SW480 (cell line): ENCODE data around the gene GDPD1.
"Not testable (repeated sequence)": the region's sequence is repeated elsewhere in the genome, so short reads cannot be mapped to it uniquely, and the experiment has no call there.

Experiments used
- DNase-seq: peaks from one replicate; pipeline ENCODE4 v3.0.0-alpha.2; 2016; ENCODE audit warnings: low spot score

GDPD1 gene

GRCh38 chr17:59220328-59221158 is at the start of gene GDPD1:
TSS of gene GDPD1 (plus strand) at chr17:59220511. CDS start at chr17:59220610, 99 bp downstream.
- DNase-seq = peak; percentile 94

- DNase-seq = no peak
Observed at GRCh38 chr17:59172436-59173004, 47.8 kb upstream of the GDPD1 start.

- no peak for DNase-seq
Observed at GRCh38 chr17:59174671-59175070, 45.6 kb upstream of the GDPD1 start.

DNA sequence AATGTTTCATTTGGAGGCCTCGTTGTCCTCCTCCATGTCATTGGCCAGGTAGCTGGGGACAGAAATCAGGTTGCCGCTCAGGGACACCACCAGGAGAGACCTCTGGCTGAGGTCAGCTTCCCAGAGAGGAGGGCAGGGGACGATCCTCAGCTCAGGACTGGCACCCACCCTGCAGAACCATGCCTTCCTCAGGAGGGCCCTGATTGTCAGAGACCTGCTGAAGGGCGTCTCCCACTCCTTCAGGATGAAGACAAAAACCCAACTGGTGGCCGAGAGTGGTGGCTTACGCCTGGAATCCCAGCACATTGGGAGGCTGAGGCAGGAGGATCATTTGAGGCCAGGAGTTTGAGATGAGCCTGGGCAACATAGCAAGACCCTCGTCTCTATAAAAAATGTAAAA is 45.2 kb upstream of the GDPD1 start:
- no peak for DNase-seq

GRCh38 chr17:59178266-59178985 is 41.9 kb upstream of the GDPD1 start:
- no peak for DNase-seq

DNA sequence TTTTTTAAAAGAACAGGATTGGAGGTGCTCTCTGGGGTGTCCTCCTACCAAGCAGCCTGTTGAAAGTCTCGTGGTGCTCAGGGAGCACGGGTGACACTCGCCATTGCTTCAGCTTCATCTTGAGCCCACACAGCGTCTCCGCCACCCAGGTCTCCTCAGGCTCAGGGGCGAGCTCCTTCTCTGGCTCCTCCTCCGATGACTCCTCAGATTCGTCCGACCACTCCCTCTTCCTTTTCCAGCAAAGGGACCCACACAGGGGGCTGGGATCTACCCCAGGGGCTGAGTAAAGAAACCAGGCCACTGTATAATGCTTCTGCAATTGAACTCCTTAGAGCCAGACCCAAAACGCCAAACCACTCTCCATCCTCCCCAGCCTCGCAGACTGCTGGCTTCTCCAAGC is 40.7 kb upstream of the GDPD1 start:
- DNase-seq = not testable (repeated sequence)

- no peak for DNase-seq
Observed at GRCh38 chr17:59180626-59181025, 39.7 kb upstream of the GDPD1 start.

DNA sequence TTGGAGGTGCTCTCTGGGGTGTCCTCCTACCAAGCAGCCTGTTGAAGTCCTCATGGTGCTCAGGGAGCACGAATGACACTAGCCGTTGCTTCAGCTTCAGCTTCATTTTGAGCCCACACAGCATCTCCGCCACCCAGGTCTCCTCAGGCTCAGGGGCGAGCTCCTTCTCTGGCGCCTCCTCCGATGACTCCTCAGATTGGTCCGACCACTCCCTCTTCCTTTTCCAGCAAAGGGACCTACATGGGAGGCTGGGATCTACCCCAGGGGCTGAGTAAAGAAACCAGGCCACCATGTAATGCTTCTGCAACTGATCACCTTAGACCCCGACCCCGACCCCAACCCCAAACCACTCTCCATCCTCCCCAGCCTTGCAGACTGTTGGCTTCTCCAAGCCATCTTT is 38.8 kb upstream of the GDPD1 start:
- DNase-seq = no peak

- DNase-seq = no peak
Observed at GRCh38 chr17:59185997-59186396, 34.3 kb upstream of the GDPD1 start.

DNA sequence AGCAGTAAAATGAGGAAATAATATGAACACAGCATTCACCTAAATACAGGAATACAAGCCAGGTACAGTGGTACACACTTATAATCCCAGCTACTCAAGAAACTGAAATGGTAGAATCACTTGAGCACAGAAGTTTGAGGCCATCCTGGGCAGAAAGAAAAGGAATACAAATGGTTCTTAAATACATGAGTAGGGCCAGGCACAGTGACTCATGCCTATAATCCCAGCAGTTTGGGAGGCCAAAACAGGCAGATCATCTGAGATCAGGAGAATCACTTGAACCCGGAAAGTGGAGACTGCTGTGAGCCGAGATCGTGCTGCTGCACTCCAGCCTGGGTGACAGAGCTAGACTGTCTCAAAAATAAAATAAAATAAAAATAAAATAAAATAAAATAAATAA is 33.5 kb upstream of the GDPD1 start:
- no peak for DNase-seq

GRCh38 chr17:59190806-59191205 is 29.5 kb upstream of the GDPD1 start:
- no peak for DNase-seq

- no peak for DNase-seq
Observed at GRCh38 chr17:59193336-59193862, 26.9 kb upstream of the GDPD1 start.

DNA sequence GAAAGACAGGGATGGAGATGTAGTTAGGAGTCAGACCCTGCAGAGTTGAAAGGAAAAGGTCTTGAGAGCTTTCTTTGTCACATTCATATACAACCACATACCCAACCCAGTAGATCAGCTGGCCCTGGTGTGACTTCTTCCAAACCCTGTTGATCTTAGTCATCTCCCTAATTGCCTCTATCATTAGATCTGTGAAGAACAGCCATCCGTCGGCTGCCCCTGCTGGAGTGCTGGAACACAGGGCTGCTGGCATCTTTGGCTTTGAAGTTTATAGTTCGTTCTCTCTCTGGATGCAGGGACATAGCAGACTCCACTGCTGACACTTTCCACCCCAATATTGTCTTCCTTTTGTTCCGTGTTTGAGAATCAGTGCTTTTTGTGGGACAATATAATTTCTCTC is 20.9 kb upstream of the GDPD1 start:
- DNase-seq = no peak

DNA sequence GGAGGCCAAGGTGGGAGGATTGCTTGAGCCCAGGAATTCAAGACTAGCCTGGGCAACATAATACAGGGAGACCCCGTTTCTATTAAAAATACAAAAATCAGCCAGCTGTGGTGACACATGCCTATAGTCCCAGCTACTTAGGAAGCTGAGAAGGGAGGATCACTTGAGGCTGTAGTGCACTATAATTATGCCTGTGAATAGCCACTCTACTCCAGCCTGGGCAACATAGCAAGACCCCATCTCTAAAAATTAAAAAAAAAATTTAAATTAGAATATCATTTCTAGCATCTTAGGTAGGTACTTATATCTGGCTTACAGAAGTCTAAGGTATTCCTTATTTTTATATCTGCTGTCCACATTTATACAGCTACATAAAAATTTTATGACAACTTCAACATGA is 18.0 kb upstream of the GDPD1 start:
- DNase-seq = no peak

DNA sequence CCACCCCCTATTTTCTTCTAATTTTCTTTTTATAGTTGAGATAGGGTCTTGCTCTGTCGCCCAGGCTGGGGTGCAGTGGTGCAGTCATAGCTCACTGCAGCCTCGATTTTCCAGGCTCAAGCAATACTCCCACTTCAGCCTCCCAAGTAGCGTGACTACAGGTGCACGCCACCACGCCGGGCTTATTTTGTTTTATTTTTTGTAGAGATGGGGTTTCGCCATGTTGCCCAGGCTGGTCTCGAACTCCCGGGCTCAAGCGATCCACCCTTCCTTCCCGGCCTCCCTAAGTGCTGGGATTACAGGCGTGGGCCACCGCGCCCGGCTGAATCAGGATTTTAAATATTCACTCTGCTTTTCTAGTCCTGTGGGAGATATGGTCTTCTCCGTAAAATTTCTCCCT is 941 bp upstream of the GDPD1 start:
- DNase-seq = no peak

DNA sequence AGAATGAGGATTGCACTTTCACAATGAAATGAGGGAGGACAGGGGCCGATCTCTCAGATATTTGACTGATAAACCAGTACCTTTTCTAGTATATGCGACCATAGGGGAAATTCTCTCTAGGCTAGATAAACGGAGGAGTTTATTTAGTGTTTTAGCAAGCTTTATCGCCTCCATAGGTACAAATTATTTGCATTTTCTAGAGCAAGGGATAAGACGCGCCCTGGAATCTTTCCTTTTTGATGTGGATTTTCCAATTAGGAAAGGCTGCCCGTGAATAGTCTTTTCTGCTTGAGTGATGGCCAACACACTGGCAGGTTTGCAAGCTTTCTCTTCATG is 351 bp upstream of the GDPD1 start:
- DNase-seq = no peak

DNA sequence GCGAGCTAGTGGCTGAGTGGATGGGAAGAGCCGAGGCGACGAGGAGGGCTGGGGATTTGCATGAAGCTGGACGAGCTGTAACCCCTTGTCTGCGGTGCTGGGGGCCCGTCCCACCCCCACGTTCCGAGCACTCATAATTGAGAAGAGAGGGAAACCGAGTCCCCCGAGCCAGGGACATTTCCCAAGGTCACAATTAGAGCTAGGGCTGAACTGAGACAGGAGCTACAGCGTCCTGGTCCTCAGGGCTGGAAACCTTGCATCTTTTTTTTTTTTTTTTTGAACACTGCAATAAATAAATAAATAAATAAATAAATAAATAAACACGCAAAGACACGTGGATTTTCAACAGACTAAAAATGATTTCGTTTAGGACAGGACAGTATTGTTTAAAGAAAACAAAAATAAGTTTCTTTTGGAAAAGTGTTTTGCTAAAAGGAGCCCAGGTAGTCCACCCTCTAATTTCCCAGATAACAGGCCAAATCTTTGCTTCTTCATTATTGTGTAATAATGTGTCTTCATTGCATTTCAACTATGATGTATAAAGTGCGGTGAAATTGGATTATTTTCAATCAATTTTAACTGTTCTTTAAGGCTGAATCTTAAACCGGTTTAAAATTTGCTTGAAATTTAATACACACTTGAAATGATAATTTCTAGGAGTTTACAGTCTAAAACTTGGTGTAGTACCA is 992 bp downstream of the GDPD1 start:
- no peak for DNase-seq

DNA sequence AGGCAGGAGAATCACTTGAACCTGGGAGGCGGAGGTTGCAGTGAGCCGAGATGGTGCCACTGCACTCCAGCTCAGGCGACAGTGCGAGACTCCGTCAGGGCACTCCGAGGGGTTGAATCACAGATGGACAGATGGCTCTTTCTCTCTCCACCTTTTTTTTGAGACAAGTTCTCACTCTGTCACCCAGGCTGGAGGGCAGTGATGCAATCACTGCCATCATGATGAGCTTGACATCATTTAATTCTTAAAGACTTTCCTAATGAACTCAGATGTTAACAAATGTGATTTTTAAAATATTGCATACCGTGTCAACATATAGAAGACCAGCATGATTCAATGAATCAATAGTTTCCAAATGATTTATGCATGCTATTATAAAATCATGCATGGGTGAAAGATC is 3.5 kb downstream of the GDPD1 start:
- no peak for DNase-seq

GRCh38 chr17:59228588-59228987 is 8.3 kb downstream of the GDPD1 start:
- DNase-seq = not testable (repeated sequence)

DNA sequence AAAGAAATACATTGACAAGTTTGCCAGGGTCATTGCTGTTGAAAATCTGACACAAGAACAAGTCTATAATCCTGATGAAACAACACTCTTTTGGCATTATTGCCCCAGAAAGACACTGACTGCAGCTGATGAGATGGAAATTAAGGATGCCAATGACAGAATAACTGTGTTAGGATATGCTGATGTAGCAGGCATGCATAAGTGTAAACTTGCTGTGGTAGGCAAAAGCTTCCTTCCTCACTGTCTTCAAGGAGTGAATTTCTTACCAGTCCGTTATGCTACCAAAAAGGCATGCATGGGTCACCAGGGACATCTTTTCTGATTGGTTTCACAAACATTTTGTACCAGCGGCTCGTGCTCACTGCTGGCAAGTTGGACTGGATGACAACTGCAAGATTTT is 10.5 kb downstream of the GDPD1 start:
- no peak for DNase-seq

- no peak for DNase-seq
Observed at GRCh38 chr17:59234631-59235030, 14.3 kb downstream of the GDPD1 start.

- no peak for DNase-seq
Observed at GRCh38 chr17:59238906-59239305, 18.6 kb downstream of the GDPD1 start.
